ENCODE results near the gene RNF167.

RNF167 gene

GRCh38 chr17:4969047-4969550 lies 29.0 kb downstream of the RNF167 start:
- no peak for DNase-seq (ENCODE audit: low spot score)
- no peak for TF ChIP-seq CTCF (IDR thresholded peaks at IDR 0.05; ENCODE audit: extremely low read depth, missing control alignments)

GRCh38 chr17:4969551-4970173 lies 29.6 kb downstream of the RNF167 start:
- no peak for DNase-seq (ENCODE audit: low spot score)
- TF ChIP-seq CTCF (IDR thresholded peaks at IDR 0.05; ENCODE audit: extremely low read depth, missing control alignments): no peak

GRCh38 chr17:4970273-4970672 lies 30.2 kb downstream of the RNF167 start:
- TF ChIP-seq CTCF (IDR thresholded peaks at IDR 0.05; ENCODE audit: extremely low read depth, missing control alignments): no peak

DNA sequence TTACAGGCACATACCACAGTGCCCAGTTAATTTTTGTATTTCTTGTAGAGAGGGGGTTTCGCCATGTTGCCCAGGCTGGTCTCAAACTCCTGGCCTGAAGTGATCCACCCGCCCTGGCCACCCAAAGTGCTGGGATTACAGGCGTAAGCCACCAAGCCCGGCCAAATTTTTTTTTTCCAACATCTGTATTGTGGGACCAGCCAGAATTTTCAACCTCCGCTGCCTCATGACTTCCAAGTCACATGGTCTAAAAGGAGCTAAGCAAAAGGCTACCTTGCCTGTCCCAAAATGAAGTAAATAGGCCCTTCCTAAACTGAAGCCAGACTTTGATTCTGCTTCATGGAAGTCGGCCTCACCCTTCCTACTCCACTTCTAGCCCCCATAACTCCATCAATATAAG lies 31.8 kb downstream of the RNF167 start:
- no peak for DNase-seq (ENCODE audit: low spot score)

More at GRCh38 chr17:4970273-4970672, 30.2 kb downstream of the RNF167 start:
- no peak for DNase-seq (ENCODE audit: low spot score)

DNA sequence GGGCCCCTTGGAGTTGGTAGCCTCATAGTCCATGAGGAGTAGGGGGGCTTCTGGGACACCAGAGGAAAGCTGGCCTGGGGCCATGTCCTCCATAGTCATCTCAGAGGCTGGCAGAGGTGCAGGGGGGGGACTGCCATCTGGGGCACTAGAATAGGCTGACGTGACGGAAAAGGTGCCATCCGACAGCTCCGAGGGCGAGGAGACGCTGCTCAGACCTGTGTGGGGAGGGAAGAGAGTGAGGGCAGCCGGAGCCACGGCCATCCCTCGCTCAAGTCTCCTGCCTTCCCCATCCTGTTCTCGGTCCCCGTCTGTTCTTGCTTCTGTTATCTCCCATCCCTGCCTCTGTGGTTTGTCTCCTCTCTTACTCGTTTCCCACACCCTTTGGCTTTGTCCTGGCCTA lies 32.3 kb downstream of the RNF167 start:
- no peak for DNase-seq (ENCODE audit: low spot score)
- TF ChIP-seq CTCF (IDR thresholded peaks at IDR 0.05; ENCODE audit: extremely low read depth, missing control alignments): no peak

More for the DNA sequence above, 31.8 kb downstream of the RNF167 start:
- TF ChIP-seq CTCF (IDR thresholded peaks at IDR 0.05; ENCODE audit: extremely low read depth, missing control alignments): no peak

GRCh38 chr17:4972752-4973151 lies 32.7 kb downstream of the RNF167 start:
- no peak for TF ChIP-seq CTCF (IDR thresholded peaks at IDR 0.05; ENCODE audit: extremely low read depth, missing control alignments)
- DNase-seq (ENCODE audit: low spot score): no peak

DNA sequence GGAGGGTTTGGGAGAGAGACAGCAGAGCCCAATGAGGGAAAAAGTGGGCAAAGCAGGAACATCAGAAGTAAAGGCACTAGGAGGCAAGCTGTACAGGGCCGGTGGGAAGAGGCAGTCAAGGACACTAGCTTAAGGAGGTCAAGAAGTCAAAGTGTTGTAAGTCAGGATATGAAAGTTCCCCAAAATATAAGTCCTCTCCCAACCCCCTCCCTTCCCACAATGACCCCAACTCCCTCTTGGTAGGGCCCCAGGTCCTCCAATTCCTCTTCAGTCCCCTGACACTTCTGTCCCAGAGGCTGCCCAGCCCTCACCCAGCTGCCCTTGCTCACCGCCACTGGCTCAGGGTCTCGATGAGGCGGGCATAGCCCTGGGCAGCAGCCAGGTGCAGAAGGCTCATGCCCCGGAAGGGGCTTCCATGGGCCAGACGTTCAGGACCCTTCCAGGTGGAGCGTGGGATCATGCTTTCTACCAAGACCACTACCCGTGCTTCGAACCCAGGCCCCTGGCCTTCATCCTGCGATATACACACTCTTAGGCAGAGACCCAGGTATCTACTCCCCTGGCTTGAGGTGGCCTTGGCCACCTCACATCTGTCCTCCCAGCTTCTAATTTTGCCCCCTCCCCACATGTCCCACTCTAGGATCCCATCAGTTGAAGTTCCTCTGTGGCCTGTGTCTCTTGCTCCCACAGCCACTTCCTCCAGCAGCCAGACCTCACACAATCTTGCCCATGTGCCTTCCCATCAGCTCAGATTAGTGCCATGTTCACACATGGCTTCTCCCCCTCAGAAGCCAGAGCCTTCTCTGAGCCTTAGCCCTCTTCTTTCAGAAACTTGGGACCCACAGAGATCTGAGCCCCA lies 33.4 kb downstream of the RNF167 start:
- no peak for DNase-seq (ENCODE audit: low spot score)
- TF ChIP-seq CTCF (IDR thresholded peaks at IDR 0.05; ENCODE audit: extremely low read depth, missing control alignments): no peak
